Sigmoid colon (tissue), 4 donors: ENCODE results near the gene UBR7.

ENCODE experiments used
- POLR2A ChIP-seq, 2 donors: fragments of 450-650 bp; IDR thresholded peaks; one replicate each; pipeline ENCODE4 v1.6.1; 2016; ENCODE audit warnings: antibody characterized with exemption in 2 of 2, mild to moderate bottlenecking in 2 of 2, moderate library complexity in 2 of 2
- POLR2AphosphoS5 ChIP-seq, 4 donors: sonication (generic); formaldehyde crosslinking; IDR thresholded peaks; one replicate each; pipeline ENCODE4 v1.6.1; 2017; ENCODE audit warnings: antibody characterized with exemption in 4 of 4
- TF ChIP-seq, protein P1 (sequence below), 4 experiments: fragments of 450-650 bp in 3 of 4; fragments of 200-600 bp in 1 of 4; IDR thresholded peaks; one replicate each; pipeline ENCODE4 v1.5.1; 2016 to 2019; ENCODE audit warnings: antibody characterized with exemption in 4 of 4, mild to moderate bottlenecking in 3 of 4, moderate library complexity in 2 of 4

DNA sequence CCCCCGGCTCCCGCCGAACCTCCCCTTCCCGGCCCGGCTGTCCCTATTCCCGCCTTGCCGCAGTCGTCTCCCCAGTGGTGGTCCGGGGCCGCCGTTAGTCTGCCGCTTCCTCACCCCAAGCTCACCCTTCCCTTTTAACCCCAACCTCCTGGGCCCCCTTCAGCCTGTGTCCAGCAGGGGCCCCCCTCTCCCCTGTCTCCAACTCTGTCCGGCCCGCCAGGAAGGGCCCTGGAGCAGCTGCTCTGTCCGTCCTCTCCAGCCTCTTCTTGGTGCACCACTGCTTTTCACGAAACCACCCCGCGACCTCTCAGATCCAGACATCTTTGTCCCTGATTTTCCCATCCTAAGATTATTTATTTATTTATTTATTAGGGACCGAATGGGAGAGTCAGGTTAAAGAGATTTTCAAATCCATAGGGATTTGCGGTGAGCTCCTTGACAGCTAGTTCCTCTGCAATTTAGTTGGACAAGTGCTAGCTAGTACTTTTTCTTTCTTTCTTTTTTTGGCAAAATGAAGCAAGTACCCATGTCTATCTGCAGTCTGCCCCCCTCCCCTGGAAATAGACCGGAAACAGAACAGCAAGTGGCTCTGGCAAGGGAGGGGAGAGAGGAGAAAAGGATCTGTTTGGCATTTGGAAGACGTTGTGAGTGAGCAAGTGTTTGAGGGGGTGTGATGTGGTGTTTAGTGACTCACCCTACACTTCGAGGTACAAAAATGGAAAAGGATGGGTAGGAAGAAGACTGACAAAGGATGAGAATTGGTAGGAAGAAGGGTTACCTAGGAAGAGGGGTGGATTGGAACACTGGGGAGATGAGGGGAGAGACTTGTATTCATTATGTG lies 632 bp downstream of the UBR7 start:
- TF ChIP-seq POLR2A (IDR thresholded peaks at IDR 0.05) (no peak), POLR2AphosphoS5 (IDR thresholded peaks at IDR 0.05) (no peak)
- TF ChIP-seq, protein P1, sequence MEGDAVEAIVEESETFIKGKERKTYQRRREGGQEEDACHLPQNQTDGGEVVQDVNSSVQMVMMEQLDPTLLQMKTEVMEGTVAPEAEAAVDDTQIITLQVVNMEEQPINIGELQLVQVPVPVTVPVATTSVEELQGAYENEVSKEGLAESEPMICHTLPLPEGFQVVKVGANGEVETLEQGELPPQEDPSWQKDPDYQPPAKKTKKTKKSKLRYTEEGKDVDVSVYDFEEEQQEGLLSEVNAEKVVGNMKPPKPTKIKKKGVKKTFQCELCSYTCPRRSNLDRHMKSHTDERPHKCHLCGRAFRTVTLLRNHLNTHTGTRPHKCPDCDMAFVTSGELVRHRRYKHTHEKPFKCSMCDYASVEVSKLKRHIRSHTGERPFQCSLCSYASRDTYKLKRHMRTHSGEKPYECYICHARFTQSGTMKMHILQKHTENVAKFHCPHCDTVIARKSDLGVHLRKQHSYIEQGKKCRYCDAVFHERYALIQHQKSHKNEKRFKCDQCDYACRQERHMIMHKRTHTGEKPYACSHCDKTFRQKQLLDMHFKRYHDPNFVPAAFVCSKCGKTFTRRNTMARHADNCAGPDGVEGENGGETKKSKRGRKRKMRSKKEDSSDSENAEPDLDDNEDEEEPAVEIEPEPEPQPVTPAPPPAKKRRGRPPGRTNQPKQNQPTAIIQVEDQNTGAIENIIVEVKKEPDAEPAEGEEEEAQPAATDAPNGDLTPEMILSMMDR (IDR thresholded peaks at IDR 0.05) = peak in 3 of 4 experiments; percentile 8 to 19 (median 16)
